Measurements from ENCODE around the gene ELAVL2. TPM values are rescaled to one million over a fixed set of nuclear protein-coding genes. Genes with fewer than 3 reads are reported as not detected.

Gene ELAVL2
- 1 to 10 TPM; 1.5 to 4.2 (median 3.3) TPM for polyA plus RNA-seq (ENCODE audit: insufficient read length in 3 of 3)
- long read RNA-seq, donor 1: 0 reads
- long read RNA-seq, donor 2: 0 reads
- long read RNA-seq, donor 3: 0 reads
- long read RNA-seq, donor 4: 0 reads
- long read RNA-seq, donor 5, partial matches to known transcripts: 0 of 1 reads
- long read RNA-seq, donor 5, other reads (novel, unspliced or antisense): 0 of 1 reads
- long read RNA-seq, donor 6: 0 reads
- long read RNA-seq, donor 7, partial matches to known transcripts: 0 of 1 reads
- long read RNA-seq, donor 7, other reads (novel, unspliced or antisense): 0 of 1 reads
- long read RNA-seq, donor 8: 0 reads
- long read RNA-seq, donor 9: 0 reads
- long read RNA-seq, donor 10: 0 reads
- long read RNA-seq, donor 11: 0 reads
- long read RNA-seq, donor 12: 0 reads
- long read RNA-seq, donor 13: 0 reads
- long read RNA-seq, donor 14: 0 reads
- long read RNA-seq, donor 15: 0 reads
- long read RNA-seq, donor 16: 0 reads

- peak; percentile 98 for DNase-seq
Measured at GRCh38 chr9:23826120-23826629, at the start of gene ELAVL2. Gene ELAVL2, minus strand, starts transcription at chr9:23826240. Its CDS starts 64,006 bp downstream, at chr9:23762234.

GRCh38 chr9:23858234-23858633 lies 32.2 kb upstream of the ELAVL2 start:
- DNase-seq: no peak

GRCh38 chr9:23855873-23856604 lies 30.0 kb upstream of the ELAVL2 start:
- DNase-seq: no peak

- DNase-seq: peak; percentile 41
Measured at GRCh38 chr9:23850690-23851629, 24.9 kb upstream of the ELAVL2 start.

GRCh38 chr9:23850242-23850689 lies 24.2 kb upstream of the ELAVL2 start:
- no peak for DNase-seq

GRCh38 chr9:23849379-23850035 lies 23.5 kb upstream of the ELAVL2 start:
- DNase-seq: no peak

GRCh38 chr9:23842565-23843129 lies 16.6 kb upstream of the ELAVL2 start:
- no peak for DNase-seq

GRCh38 chr9:23841304-23841703 lies 15.3 kb upstream of the ELAVL2 start:
- DNase-seq: no peak

- DNase-seq: no peak
Measured at GRCh38 chr9:23837038-23837437, 11.0 kb upstream of the ELAVL2 start.

- DNase-seq: no peak
Measured at GRCh38 chr9:23830929-23831730, 5.1 kb upstream of the ELAVL2 start.

GRCh38 chr9:23830476-23830805 lies 4.4 kb upstream of the ELAVL2 start:
- DNase-seq: no peak

GRCh38 chr9:23829580-23830475 lies 3.8 kb upstream of the ELAVL2 start:
- DNase-seq: peak; percentile 70

- DNase-seq: no peak
Measured at GRCh38 chr9:23825700-23826099, 340 bp downstream of the ELAVL2 start.

- no peak for DNase-seq
Measured at GRCh38 chr9:23824830-23825591, 1.0 kb downstream of the ELAVL2 start.

GRCh38 chr9:23823986-23824829 lies 1.8 kb downstream of the ELAVL2 start:
- no peak for DNase-seq

GRCh38 chr9:23823269-23823668 lies 2.8 kb downstream of the ELAVL2 start:
- no peak for DNase-seq
